HepG2 (cell line): ENCODE measurements around the gene GNAZ. TPM values are rescaled to one million over a fixed set of nuclear protein-coding genes. Genes with fewer than 3 reads are reported as not detected.

Source experiments
- ATAC-seq: fragments of 200-7000 bp; cut with Tn5 transposase; 3 replicates; pipeline ENCODE4 v1.9.1; 2020; ENCODE audit warnings: mild to moderate bottlenecking, moderate library complexity
- BruUV-seq: library from RNA; stranded (reverse); fragments of 400-500 nt; replicated peaks from 2 replicates; lab custom pipeline; 2021; lab: Mats Ljungman, UMichigan
- CTCF ChIA-PET: fragments of 300-600 bp; formaldehyde crosslinking; extraction: SDS; loops from one replicate; lab custom pipeline; 2021; ENCODE audit warnings: low total read pairs, inconsistent platforms, low intra/inter-chr PET ratio; lab: Yijun Ruan, JAX
- POLR2A ChIA-PET: fragments of 350-600 bp; sonication (Branson Sonifier 250); formaldehyde crosslinking; loops from one replicate; lab custom pipeline; 2020; ENCODE audit warnings: antibody characterized with exemption, inconsistent platforms; lab: Yijun Ruan, JAX
- DNase-seq: peaks from one replicate; pipeline ENCODE4 v3.0.0-alpha.2; 2015; ENCODE audit warnings: low spot score
- FAIRE-seq: peaks from 3 replicates; lab custom pipeline; 2011; peaks lifted over from hg19 to GRCh38; lab: Jason Lieb, UNC
- H2AFZ ChIP-seq: one replicate; pipeline ENCODE4 v1.6.1; 2011; ENCODE audit warnings: low read length, inconsistent platforms
- H3K27ac ChIP-seq: fragments of 300-600 bp; 3 replicates; pipeline ENCODE4 v1.8.0; 2011; ENCODE audit warnings: mixed run types, mild to moderate bottlenecking, mixed read lengths, low read length, inconsistent platforms; ENCODE audit not compliant: insufficient read depth; ENCODE audit errors: extremely low read length
- H3K27me3 ChIP-seq, 2 experiments: fragments of 200-600 bp in 1 of 2; 2 replicates in 1 of 2; 3 replicates in 1 of 2; pipeline versions ENCODE4 v1.6.0 to v1.8.0; 2011; ENCODE audit warnings: low read length in 2 of 2, mild to moderate bottlenecking in 2 of 2, moderate library complexity in 2 of 2, inconsistent platforms in 1 of 2; ENCODE audit not compliant: insufficient read depth in 2 of 2, control insufficient read depth in 1 of 2
- H3K36me3 ChIP-seq, 2 experiments: fragments of 200-600 bp in 1 of 2; replicated peaks in 1 of 2; 2 replicates in 1 of 2; 3 replicates in 1 of 2; pipeline versions ENCODE4 v1.5.1 to v1.8.0; 2011; ENCODE audit warnings: low read length in 2 of 2, inconsistent platforms in 1 of 2; ENCODE audit not compliant: insufficient read depth in 2 of 2, control insufficient read depth in 1 of 2
- H3K4me1 ChIP-seq: 2 replicates; pipeline ENCODE4 v1.5.1; 2012; ENCODE audit warnings: low read length, inconsistent platforms; ENCODE audit not compliant: insufficient read depth
- H3K4me2 ChIP-seq: 2 replicates; pipeline ENCODE4 v1.6.0; 2011; ENCODE audit warnings: low read depth, low read length, inconsistent platforms
- H3K4me3 ChIP-seq, 3 experiments: fragments of 200-600 bp in 1 of 3; sonication (generic), shearing (Covaris generic) in 1 of 3; replicated peaks in 1 of 3; 2 replicates each; pipeline ENCODE4 v1.5.1; 2011 to 2016; ENCODE audit warnings: low read length in 3 of 3, inconsistent platforms in 2 of 3, low read depth in 2 of 3, mild to moderate bottlenecking in 2 of 3, control low read depth in 1 of 3, mixed read lengths in 1 of 3; ENCODE audit not compliant: insufficient read depth in 1 of 3
- H3K79me2 ChIP-seq: one replicate; pipeline ENCODE4 v1.6.1; 2011; ENCODE audit warnings: low read length, inconsistent platforms; ENCODE audit not compliant: insufficient read depth
- H3K9ac ChIP-seq: 2 replicates; pipeline ENCODE4 v1.6.0; 2011; ENCODE audit warnings: mild to moderate bottlenecking, low read depth, low read length, inconsistent platforms; ENCODE audit not compliant: insufficient read depth
- H3K9me3 ChIP-seq: 2 replicates; pipeline ENCODE4 v1.5.1; 2012; ENCODE audit warnings: mild to moderate bottlenecking, low read length
- H4K20me1 ChIP-seq: 2 replicates; pipeline ENCODE4 v1.6.0; 2011; ENCODE audit warnings: inconsistent platforms, mild to moderate bottlenecking, low read length, moderate library complexity; ENCODE audit not compliant: insufficient read depth
- CEBPB ChIP-seq: IDR thresholded peaks from 2 replicates; pipeline ENCODE4 v1.6.1; 2011; ENCODE audit warnings: low read depth, low read length, improper control_type of control experiment, borderline replicate concordance
- ELF3 ChIP-seq: IDR thresholded peaks from 2 replicates; pipeline ENCODE4 v1.6.1; 2016; ENCODE audit warnings: missing genetic modification reagents, missing compliant biosample characterization
- HOXD1 ChIP-seq: sonication (generic); formaldehyde crosslinking; IDR thresholded peaks from 2 replicates; pipeline ENCODE4 v1.5.0; 2020; ENCODE audit warnings: missing genetic modification reagents
- IRX3 ChIP-seq: sonication (generic); formaldehyde crosslinking; IDR thresholded peaks from 2 replicates; pipeline ENCODE4 v1.8.1; 2023; ENCODE audit warnings: mild to moderate bottlenecking, low read depth, missing genetic modification reagents, borderline replicate concordance
- MATR3 ChIP-seq: sonication (generic); formaldehyde crosslinking; IDR thresholded peaks from 2 replicates; pipeline ENCODE4 v1.4.0; 2020; ENCODE audit warnings: missing genetic modification reagents
- NCOA1 ChIP-seq: sonication (generic); formaldehyde crosslinking; IDR thresholded peaks from 2 replicates; pipeline ENCODE4 v1.9.0; 2021; ENCODE audit warnings: missing genetic modification reagents
- NPAS2 ChIP-seq: sonication (generic); formaldehyde crosslinking; IDR thresholded peaks from 2 replicates; pipeline ENCODE4 v1.8.0; 2022; ENCODE audit warnings: mild to moderate bottlenecking, missing genetic modification reagents, borderline replicate concordance
- ZNF337 ChIP-seq: sonication (generic); formaldehyde crosslinking; IDR thresholded peaks from 2 replicates; pipeline ENCODE4 v1.5.1; 2020; ENCODE audit warnings: missing genetic modification reagents, low read depth, mild to moderate bottlenecking, borderline replicate concordance
- ZNF768 ChIP-seq: sonication (generic); formaldehyde crosslinking; IDR thresholded peaks from 2 replicates; pipeline ENCODE4 v1.4.0; 2020; ENCODE audit warnings: missing genetic modification reagents
- ZSCAN20 ChIP-seq: sonication (generic); formaldehyde crosslinking; IDR thresholded peaks from 2 replicates; pipeline ENCODE4 v1.4.0; 2020; ENCODE audit warnings: missing genetic modification reagents, mild to moderate bottlenecking, borderline replicate concordance
- WGBS: methylation state at CpG from one replicate; pipeline ENCODE4 v1.1.6; 2017; ENCODE audit warnings: low lambda C conversion rate; 5-methylcytosine and 5-hydroxymethylcytosine counted together
- in situ Hi-C: cut with HindIII; loops from 2 replicates; pipeline ENCODE4 v1.10.0; 2017; ENCODE audit warnings: low pct_unique_long_range_greater_than_20kb; ENCODE audit not compliant: extremely low pct_ligation_motif_present
- intact Hi-C: fragments of 100-400 bp; cut with micrococcal nuclease; formaldehyde crosslinking; loops from one replicate; pipeline ENCODE4 v1.10.0; 2022; ENCODE audit not compliant: unreplicated experiment
- polyA plus RNA-seq, 8 experiments: library from polyadenylated mRNA; depleted of rRNA in 3 of 8; stranded (reverse) in 7 of 8; unstranded in 1 of 8; fragments of >200 nt; fragmentation: Illumina TruSeq in 4 of 8; extraction: Trizol in 4 of 8; gene quantifications; 2 replicates each; pipeline versions ENCODE4 v1.2.1 to v1.2.3, GENCODE V29; 2011 to 2016; ENCODE audit warnings: low read depth in 4 of 8, missing spikeins in 1 of 8, mixed read lengths in 1 of 8; ENCODE audit not compliant: insufficient read depth in 1 of 8
- total RNA-seq, 5 experiments: library from RNA; depleted of rRNA; stranded (reverse); fragments of >200 nt; fragmentation: Illumina TruSeq; extraction: Trizol; gene quantifications; 2 replicates each; pipeline ENCODE4 v1.2.3, GENCODE V29; 2016; ENCODE audit warnings: low read depth in 1 of 5

Gene GNAZ
- total and polyA plus RNA-seq, 2 of the 13 experiments (the other 11 are each of a cell fraction or from before 2014, with no cell fraction given) = 11.4 to 22.3 TPM

GRCh38 chr22:23062616-23063538, 7.4 kb upstream of the GNAZ start:
- intact Hi-C loops = loop anchor here (2.0 kb wide), 1 partner anchor 34 kb away; no protein-coding TSS in a partner anchor
- H3K4me1 ChIP-seq = peaks cover under 1% of the 10 kb centered on the region; the same call in 1 of the 2 replicates
- ATAC-seq (no peak), FAIRE-seq (no peak), DNase-seq (no peak)
- H3K4me3 ChIP-seq = no peak overlapping the region
- in situ Hi-C loops = no loop called here
- 34% methylated on average over 8 of the region's 12 CpGs for WGBS
- ChIA-PET POLR2A (no interaction called here), CTCF (no interaction called here)
- no peaks in the 10 kb centered on the region for H4K20me1 ChIP-seq
- no peaks in the 10 kb centered on the region for H3K36me3 ChIP-seq
- H3K4me2 ChIP-seq = no peak overlapping the region
- no peak; the same call in 1 of the 2 replicates for TF ChIP-seq CEBPB
- no peak for TF ChIP-seq MATR3
- TF ChIP-seq ZNF768 (CRISPR knock-in tag) = no peak
- TF ChIP-seq ZSCAN20 (CRISPR knock-in tag) = no peak
- TF ChIP-seq HOXD1 = no peak
- no peak for TF ChIP-seq ZNF337 (CRISPR knock-in tag)
- no peak for TF ChIP-seq NPAS2 (CRISPR knock-in tag)
- TF ChIP-seq NCOA1 (CRISPR knock-in tag) = no peak
- TF ChIP-seq IRX3 (CRISPR knock-in tag) = no peak
- TF ChIP-seq ELF3 (CRISPR knock-in tag) = no peak
- H3K9ac ChIP-seq = no peak overlapping the region
- no peak overlapping the region for H3K27ac ChIP-seq
- H3K79me2 ChIP-seq = no peaks in the 10 kb centered on the region
- no TSS peak for BruUV-seq
- H2AFZ ChIP-seq = no peak overlapping the region
- no peaks in the 10 kb centered on the region for H3K9me3 ChIP-seq
- peaks cover 2 to 68% of the 10 kb centered on the region in 2 experiments; a peak in 4 of 5 replicates for H3K27me3 ChIP-seq
